Fibroblast of mammary gland (primary cell): ENCODE results near the gene PCNX1.
"Not testable (repeated sequence)": the region's sequence is repeated elsewhere in the genome, so short reads cannot be mapped to it uniquely, and the experiment has no call there.

Experiments
- DNase-seq: peaks from one replicate; pipeline ENCODE4 v3.0.0-alpha.2; 2010; ENCODE audit warnings: low read depth
- H3K4me3 ChIP-seq: 2 replicates; pipeline ENCODE4 v1.5.1; 2011; ENCODE audit warnings: low read depth, mild to moderate bottlenecking, low read length, moderate library complexity; ENCODE audit not compliant: control insufficient read depth
- TF ChIP-seq, protein P1 (sequence below): conservative IDR thresholded peaks from 2 replicates; pipeline ENCODE4 v1.5.1; 2011; ENCODE audit warnings: low read depth, low read length, inconsistent platforms; ENCODE audit not compliant: control insufficient read depth, insufficient read depth

Gene PCNX1

GRCh38 chr14:70931008-70931407 is 23.7 kb downstream of the PCNX1 start:
- TF ChIP-seq, protein P1, sequence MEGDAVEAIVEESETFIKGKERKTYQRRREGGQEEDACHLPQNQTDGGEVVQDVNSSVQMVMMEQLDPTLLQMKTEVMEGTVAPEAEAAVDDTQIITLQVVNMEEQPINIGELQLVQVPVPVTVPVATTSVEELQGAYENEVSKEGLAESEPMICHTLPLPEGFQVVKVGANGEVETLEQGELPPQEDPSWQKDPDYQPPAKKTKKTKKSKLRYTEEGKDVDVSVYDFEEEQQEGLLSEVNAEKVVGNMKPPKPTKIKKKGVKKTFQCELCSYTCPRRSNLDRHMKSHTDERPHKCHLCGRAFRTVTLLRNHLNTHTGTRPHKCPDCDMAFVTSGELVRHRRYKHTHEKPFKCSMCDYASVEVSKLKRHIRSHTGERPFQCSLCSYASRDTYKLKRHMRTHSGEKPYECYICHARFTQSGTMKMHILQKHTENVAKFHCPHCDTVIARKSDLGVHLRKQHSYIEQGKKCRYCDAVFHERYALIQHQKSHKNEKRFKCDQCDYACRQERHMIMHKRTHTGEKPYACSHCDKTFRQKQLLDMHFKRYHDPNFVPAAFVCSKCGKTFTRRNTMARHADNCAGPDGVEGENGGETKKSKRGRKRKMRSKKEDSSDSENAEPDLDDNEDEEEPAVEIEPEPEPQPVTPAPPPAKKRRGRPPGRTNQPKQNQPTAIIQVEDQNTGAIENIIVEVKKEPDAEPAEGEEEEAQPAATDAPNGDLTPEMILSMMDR: no peak
- no peak for DNase-seq

DNA sequence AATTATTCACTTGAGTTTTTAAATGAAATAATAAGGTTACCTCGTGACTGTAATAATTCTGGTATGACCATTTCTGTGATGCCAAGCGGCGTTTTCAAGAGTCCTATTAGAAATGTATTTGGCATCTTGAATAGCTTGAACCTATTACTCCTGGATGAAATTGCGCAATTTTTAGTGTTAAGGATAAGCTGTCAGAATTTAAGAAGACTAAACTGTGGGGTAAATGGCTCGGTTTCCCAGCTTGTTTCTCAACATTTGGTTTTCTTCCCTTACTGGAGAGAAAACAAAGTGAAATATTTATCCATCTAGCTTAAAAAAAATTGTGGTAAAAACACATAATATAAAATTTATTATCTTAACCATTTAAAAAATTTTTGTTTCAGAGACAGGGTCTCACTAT is 26.8 kb downstream of the PCNX1 start:
- no peak overlapping the region for H3K4me3 ChIP-seq
- TF ChIP-seq, protein P1: no peak
- peak; percentile 69 for DNase-seq

More at GRCh38 chr14:70931008-70931407, 23.7 kb downstream of the PCNX1 start:
- H3K4me3 ChIP-seq: no peak overlapping the region

DNA sequence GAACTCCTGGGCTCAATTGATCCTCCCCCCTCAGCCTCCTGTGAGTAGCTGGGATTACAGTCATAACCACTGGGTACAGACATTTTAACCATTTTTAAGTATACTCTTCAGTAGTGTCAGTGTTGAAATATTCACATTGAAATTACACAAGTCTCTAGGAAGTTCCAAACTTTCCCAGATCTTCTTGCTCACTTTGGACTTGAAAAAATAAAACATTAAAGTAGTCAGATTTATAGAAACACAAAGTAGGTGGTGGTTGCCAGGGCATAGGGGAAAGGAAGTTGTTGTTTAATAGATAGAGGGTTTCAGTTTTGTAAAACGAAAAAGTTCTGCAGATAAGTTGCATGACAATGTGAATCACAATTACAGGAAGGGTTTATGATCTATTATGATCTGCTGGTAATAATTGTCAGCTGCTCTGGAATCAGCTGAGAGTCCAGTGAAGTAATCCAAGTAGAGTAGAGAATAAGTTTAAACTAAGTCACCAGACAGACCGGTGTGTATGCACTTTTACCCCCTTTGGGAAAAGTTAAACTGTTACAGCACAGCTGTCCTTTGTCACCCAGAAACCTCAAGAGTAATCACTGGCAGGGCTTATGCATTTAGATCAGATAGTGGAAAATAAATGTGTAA is 27.4 kb downstream of the PCNX1 start:
- peak; percentile 65 for DNase-seq
- TF ChIP-seq, protein P1: no peak
- H3K4me3 ChIP-seq: no peak overlapping the region

DNA sequence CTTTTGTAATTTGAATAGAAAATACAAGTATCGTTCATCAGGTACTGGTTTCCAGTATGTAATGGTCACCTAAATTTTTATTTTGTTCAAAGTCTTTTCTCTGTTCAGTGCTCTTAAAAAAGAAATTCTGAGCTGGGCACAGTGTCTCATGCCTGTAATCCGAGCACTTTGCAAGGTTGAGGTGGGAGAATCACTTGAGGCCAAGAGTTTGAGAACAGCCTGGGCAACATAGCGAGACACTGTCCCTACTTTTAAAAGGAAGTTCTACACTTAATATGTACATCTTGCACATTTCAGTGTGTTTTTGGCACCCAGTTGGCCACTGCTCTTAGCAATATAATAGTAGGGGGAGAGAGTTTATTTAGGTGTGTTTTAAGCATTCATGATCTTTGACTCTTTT is 27.9 kb downstream of the PCNX1 start:
- TF ChIP-seq, protein P1: no peak
- H3K4me3 ChIP-seq: no peak overlapping the region
- no peak for DNase-seq

- not testable (repeated sequence) for H3K4me3 ChIP-seq, DNase-seq
Observed at GRCh38 chr14:70939693-70940092, 32.4 kb downstream of the PCNX1 start.

DNA sequence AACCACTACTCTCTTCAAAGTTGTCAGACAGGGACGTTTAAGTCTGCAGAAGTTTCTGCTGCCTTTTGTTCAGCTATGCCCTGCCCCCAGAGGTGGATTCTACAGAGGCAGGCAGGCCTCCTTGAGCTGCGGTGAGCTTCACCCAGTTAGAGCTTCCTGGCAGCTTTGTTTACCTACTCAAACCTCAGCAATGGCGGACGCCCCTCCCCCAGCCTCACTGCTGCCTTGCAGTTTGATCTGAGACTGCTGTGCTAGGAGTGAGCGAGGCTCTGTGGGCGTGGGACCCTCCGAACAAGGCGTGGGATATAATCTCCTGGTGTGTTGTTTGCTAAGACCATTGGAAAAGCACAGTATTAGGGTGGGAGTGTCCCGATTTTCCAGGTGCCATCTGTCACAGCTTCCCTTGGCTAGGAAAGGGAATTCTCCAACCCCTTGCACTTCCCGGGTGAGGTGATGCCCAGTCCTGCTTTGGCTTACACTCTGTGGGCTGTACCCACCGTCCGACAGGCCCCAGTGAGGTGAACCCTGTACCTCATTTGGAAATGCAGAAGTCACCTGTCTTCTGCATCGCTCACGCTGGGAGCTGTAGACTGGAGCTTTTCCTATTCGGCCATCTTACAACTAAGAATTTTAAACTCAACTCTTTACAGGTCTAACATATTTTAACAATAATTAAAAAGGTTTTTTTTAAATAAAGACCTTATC is 34.5 kb downstream of the PCNX1 start:
- DNase-seq, H3K4me3 ChIP-seq: not testable (repeated sequence)

DNA sequence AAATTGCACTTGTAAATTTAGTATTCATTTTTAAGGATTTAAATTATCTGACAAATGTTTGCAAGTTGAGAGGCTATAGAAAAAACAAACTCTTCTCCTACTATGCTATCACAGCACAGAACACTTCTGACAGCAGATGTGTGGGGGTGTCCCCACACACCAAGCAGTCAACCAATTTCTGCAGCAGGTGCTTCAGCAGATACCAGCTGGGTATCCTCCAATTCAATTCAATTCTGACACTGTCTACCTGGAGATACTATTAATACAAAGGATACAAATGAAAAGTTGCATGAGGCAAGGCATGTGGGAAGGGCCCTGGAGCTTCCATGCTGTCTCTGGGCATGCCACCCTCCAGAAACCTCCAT is 35.1 kb downstream of the PCNX1 start:
- no peak for DNase-seq
- no peak overlapping the region for H3K4me3 ChIP-seq
- TF ChIP-seq, protein P1: no peak

DNA sequence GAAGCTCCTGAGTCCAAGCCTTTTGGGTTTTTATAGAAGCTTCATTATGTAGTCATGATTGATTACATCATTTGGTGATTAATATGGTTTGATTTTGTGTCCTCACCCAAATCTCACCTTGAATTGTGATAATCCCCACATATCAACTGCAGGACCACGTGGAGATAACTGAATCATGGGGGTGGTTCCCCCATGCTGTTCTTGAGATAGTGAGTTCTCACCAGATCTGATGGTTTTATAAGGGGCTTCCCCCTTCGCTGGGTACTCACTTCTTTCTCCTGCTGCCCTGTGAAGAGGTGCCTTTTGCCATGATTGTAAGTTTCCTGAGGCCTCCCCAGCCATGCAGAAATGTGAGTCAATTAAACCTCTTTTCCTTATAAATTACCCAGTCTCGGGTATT is 35.5 kb downstream of the PCNX1 start:
- not testable (repeated sequence) for H3K4me3 ChIP-seq, DNase-seq
